HG03520 (cell line): Measurements from ENCODE around the gene DAPK1.

Experiments used
- ATAC-seq: cut with Tn5 transposase; IDR thresholded peaks from one replicate; pipeline ENCODE4 v1.9.1; 2021; ENCODE audit warnings: mild to moderate bottlenecking, moderate library complexity; ENCODE audit not compliant: unreplicated experiment

DAPK1 gene

DNA sequence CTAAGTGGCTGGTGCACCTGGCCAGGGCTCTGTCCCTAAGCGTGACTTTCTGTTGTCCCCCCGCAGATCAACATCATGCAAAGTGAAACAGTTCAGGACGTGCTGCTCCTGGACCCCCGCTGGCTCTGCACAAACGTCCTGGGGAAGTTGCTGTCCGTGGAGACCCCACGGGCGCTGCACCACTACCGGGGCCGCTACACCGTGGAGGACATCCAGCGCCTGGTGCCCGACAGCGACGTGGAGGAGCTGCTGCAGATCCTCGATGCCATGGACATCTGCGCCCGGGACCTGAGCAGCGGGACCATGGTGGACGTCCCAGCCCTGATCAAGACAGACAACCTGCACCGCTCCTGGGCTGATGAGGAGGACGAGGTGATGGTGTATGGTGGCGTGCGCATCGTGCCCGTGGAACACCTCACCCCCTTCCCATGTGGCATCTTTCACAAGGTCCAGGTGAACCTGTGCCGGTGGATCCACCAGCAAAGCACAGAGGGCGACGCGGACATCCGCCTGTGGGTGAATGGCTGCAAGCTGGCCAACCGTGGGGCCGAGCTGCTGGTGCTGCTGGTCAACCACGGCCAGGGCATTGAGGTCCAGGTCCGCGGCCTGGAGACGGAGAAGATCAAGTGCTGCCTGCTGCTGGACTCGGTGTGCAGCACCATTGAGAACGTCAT is 208.5 kb downstream of the DAPK1 start:
- no peak for ATAC-seq

DNA sequence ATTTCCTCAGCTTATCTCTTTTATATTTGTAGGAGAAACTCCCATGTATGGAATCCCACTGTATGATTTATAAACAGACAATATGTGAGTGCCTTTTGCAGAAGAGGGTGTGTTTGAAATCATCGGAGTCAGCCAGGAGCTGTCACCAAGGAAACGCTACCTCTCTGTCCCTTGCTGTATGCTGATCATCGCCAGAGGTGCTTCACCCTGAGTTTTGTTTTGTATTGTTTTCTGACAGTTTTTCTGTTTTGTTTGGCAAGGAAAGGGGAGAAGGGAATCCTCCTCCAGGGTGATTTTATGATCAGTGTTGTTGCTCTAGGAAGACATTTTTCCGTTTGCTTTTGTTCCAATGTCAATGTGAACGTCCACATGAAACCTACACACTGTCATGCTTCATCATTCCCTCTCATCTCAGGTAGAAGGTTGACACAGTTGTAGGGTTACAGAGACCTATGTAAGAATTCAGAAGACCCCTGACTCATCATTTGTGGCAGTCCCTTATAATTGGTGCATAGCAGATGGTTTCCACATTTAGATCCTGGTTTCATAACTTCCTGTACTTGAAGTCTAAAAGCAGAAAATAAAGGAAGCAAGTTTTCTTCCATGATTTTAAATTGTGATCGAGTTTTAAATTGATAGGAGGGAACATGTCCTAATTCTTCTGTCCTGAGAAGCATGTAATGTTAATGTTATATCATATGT is 210.3 kb downstream of the DAPK1 start:
- ATAC-seq: no peak

DNA sequence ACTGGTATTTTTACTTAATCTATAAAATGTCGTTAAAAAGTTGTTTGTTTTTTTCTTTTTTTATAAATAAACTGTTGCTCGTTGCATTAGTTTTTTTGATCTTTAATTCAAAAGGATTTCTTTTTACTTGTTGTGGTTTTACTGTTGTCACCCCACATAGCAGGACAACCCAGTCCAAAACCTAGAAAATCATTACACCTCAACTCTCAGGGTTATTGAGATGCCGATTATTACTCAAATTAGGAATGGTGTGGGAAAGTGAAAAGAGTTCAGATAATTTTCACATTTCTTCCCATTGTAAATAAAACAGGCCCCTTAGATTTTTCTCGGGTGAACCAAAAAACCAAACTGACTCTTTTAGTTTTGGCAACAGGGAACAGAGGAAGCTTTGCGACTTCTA is 210.9 kb downstream of the DAPK1 start:
- ATAC-seq: no peak

DNA sequence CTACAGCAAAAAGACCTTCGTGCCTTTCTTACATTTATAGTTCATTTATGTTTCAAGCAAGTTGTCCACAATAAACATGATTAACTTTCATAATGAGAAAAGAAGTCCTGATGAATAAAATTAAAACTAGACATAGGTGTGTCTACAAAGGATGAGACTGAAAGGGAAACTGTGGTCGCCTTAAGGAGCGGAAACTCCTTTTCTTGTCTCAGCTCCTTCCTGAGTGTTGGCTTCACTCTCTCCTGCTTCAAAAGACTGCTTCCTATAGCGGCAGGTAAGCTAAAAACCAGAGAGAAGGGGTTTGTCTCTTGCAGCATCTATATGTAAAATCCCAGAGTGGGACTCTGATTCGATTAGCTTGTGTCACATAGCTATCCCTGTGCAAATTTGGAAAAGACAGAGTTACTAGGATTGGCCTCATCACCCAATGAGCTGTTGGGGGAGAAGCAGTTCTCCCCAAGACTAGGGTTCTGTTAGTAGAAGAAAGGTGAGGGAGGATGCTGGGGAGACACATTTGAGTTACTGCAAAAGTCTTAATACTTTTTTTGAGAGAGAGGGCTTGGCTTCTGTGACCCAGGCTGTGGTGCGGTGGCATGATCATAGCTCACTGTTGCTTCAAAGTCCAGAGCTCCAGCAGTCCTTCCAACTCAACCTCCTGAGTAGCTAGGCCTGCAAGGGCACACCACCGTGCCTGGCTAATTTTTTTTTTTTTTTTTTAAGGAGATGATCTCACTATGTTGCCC is 211.5 kb downstream of the DAPK1 start:
- no peak for ATAC-seq

GRCh38 chr9:87710443-87710842 is 212.8 kb downstream of the DAPK1 start:
- ATAC-seq: no peak

- ATAC-seq: no peak
Observed at GRCh38 chr9:87711857-87712800, 214.5 kb downstream of the DAPK1 start.

DNA sequence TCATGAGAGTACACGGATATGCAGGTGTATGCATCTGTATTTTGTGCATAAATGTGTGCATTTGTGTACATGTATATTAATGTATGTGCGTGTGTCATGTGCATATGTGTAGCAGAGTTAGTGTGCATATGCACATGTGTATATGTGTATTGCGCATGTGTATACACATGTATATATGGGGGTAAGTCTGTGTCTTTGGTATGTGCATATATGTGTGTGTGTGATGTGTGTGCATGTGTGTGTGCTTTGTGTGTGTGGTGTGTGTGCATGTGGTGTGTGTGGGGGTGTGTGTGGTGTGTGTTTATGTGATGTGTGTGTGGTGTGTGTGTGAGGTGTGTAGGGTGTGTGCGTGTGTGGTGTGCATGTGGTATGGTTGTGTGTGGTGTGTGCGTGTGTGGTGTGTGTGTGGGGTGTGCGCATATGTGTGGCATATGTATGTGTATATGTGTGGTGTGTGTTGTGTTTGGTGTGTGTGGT is 215.2 kb downstream of the DAPK1 start:
- ATAC-seq: no peak

- ATAC-seq: no peak
Observed at GRCh38 chr9:87713278-87713987, 215.8 kb downstream of the DAPK1 start.

DNA sequence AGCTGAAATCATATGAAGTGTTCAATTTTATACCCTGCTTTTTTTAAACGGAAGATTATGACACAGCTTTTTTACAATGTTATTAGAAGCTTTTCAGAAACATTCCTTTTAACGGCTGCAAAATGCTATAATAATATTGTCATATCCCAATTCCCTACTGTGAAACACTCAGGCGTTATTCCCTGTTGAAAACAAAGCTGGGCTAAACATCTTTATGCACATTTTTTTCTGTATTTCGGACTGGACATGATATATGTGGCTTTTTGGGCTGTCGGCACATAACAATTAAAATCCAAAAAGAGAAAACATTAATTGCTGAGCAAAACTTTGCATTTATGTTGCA is 216.3 kb downstream of the DAPK1 start:
- ATAC-seq: no peak

DNA sequence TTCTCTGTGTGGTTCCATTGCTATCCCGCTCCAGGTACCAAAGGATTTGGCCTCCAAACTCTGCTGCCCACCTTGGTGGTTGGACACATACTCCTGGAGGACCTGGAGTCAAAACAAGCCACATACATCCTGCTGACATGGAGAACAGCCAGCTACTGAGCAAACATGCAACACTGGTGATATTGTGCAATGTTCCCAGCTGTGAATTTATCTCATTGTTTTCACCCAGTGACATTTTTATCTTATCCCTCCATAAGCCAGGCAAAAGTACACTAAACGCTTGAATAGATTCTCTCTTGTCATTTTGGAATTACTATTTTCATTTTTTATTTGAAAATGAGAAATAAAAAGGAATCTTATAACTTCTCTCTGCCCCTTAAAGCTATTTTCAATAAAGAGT is 217.2 kb downstream of the DAPK1 start:
- ATAC-seq: no peak

GRCh38 chr9:87716141-87716540 is 218.5 kb downstream of the DAPK1 start:
- no peak for ATAC-seq

DNA sequence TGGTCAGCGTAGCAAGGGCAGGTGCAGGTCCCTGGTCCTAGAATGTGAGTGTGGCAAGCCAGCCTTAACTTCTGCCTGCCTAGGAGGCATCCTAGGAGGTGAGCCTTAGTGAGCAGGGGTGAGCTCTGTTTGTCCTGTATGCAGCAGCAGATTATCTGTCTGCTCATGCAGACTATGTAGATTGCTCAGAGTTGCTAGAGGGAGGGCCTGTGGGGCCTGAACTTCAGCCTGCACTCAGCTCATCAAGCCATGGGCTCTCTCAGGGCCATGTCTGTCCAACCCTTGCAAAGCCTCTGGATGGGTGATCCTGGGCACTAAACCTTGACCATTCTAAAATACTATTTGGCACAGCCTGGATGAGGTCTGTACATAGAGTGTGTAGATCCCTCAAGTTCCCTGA is 219.8 kb downstream of the DAPK1 start:
- no peak for ATAC-seq

DNA sequence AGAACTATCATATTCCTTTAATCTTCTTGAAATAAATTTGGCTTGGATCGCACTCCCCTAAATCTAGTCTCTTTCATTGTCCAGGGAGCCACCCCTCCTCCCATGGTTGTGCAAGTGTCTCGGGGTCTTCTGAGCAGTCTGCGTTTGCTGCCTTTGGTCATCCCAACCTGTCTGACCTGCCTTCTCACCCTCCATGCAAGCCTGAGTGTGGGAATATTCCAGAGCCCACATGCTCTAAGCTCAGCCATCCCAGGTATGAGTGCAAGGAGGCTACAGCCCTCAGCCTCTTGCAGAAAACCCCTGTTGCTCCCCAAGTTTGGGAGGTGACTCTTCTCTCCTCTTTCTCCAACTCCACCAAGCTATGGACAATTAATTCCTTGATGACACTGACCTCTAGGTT is 220.6 kb downstream of the DAPK1 start:
- no peak for ATAC-seq

- no peak for ATAC-seq
Observed at GRCh38 chr9:87718852-87719612, 221.4 kb downstream of the DAPK1 start.

GRCh38 chr9:87720173-87720572 is 222.5 kb downstream of the DAPK1 start:
- ATAC-seq: no peak

GRCh38 chr9:87722393-87723088 is 224.9 kb downstream of the DAPK1 start:
- no peak for ATAC-seq

DNA sequence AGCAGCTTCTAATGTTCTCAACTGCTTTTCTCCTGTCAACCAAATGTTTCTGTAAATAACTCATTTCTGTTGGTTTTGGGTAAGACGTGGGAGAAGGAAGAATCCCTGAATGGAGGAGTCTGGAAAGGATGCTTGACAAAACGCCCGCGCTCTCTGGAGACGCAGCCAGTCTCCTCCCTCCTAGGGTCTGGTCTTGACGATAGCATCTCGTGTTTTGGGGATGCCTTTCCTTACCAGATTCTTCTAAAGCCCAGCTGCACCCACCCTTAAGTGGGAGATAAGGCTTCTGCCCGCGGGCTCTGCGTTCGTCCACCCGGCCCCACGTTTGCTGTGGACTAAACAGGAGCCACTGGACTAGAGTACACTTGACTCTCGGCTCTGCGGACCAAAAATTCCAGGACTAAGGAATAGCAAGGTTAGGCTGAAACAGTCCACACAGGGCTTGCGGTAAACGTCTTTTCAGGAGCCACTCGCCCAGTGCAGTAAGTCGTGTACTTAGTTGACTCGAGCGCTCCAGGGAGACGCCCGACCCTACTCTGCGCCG is 227.8 kb downstream of the DAPK1 start:
- no peak for ATAC-seq

DNA sequence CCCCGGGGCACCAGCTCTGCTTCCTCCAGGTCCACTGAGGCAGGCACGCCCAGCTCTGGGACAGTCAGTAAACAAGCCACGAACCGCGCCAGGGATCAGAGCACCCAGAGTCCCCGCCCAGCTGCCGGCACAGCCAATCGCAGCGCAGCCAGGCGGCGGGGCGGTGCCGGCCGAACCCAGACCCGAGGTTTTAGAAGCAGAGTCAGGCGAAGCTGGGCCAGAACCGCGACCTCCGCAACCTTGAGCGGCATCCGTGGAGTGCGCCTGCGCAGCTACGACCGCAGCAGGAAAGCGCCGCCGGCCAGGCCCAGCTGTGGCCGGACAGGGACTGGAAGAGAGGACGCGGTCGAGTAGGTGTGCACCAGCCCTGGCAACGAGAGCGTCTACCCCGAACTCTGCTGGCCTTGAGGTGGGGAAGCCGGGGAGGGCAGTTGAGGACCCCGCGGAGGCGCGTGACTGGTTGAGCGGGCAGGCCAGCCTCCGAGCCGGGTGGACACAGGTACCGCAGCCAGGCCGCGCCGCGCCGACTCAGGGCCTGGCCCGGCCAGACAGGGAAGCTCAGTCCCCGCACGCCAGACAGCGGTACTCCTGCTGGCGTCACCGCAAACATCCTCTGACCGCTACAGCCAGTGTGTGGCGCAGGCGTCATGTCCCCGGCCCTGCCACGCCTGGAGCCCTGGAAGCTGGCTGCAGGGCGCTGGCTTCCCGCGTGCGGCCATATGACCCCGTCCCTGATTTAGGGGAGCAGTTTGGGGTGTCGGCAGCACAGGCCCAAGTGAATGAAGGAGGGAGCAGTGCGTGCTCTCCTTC is 228.4 kb downstream of the DAPK1 start, which contains the start of gene CTSL:
TSS of gene CTSL (plus strand) at position 220 of the 810 bp plus-strand sequence. CDS start 1,485 bp downstream, outside the sequence.
- ATAC-seq: no peak
